GM19193 (cell line): Measurements from ENCODE around the gene LTBP1.

ENCODE experiments used
- POLR2A ChIP-seq: IDR thresholded peaks from 4 replicates; pipeline ENCODE4 v1.6.1; 2011; ENCODE audit not compliant: insufficient read depth, insufficient read length; ENCODE audit errors: extremely low read depth

Gene LTBP1

GRCh38 chr2:33221046-33221784, 274.5 kb downstream of the LTBP1 start:
- no peak for TF ChIP-seq POLR2A

GRCh38 chr2:33222309-33222708, 275.6 kb downstream of the LTBP1 start:
- no peak for TF ChIP-seq POLR2A

DNA sequence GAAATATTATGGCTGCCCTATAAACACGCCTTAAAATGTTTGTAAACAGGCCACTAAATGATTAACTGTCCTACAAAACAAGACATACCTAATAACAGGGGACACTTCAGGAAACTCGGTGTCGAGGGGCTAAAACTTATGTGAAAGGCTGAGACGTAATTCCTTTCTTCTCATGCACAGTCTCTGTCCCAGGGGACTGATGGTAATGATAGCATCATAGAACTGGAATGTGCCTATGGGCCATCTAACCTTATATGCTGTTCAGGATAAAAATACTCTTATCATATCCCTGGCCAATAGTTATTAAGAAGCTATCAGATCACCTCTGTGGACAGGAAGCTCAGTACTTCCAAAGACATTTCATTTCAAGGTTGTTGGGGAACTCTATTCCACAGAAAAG, 277.1 kb downstream of the LTBP1 start:
- no peak for TF ChIP-seq POLR2A

GRCh38 chr2:33225350-33225749, 278.6 kb downstream of the LTBP1 start:
- TF ChIP-seq POLR2A = no peak

- no peak for TF ChIP-seq POLR2A
These were observed 279.8 kb downstream of the LTBP1 start for GRCh38 chr2:33226546-33226945.

DNA sequence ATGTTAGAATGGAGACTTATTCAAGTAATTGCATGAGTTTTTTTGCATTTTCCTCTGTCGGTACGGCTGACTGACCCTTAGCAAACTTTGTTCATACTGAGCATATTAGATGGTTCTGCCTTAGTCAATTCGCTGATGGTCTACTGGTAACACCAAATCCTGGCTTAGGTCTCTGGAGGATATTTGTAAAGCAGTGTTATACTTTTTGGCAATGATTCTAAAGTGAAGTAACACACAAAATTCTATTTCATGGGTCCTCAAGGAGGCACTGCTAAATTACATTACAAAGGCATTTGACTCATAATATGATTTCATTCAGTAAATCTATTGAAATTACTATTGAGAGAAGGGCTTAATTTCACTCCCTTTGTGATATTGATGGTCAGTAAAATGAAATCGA, 282.9 kb downstream of the LTBP1 start:
- no peak for TF ChIP-seq POLR2A

GRCh38 chr2:33230195-33230594, 283.4 kb downstream of the LTBP1 start:
- TF ChIP-seq POLR2A = no peak

- TF ChIP-seq POLR2A = no peak
These were observed 284.1 kb downstream of the LTBP1 start for GRCh38 chr2:33230842-33231241.

GRCh38 chr2:33236482-33237385, 290.0 kb downstream of the LTBP1 start:
- no peak for TF ChIP-seq POLR2A

- TF ChIP-seq POLR2A = no peak
These were observed 291.4 kb downstream of the LTBP1 start for GRCh38 chr2:33238111-33238510.

GRCh38 chr2:33240178-33240577, 293.4 kb downstream of the LTBP1 start:
- no peak for TF ChIP-seq POLR2A

DNA sequence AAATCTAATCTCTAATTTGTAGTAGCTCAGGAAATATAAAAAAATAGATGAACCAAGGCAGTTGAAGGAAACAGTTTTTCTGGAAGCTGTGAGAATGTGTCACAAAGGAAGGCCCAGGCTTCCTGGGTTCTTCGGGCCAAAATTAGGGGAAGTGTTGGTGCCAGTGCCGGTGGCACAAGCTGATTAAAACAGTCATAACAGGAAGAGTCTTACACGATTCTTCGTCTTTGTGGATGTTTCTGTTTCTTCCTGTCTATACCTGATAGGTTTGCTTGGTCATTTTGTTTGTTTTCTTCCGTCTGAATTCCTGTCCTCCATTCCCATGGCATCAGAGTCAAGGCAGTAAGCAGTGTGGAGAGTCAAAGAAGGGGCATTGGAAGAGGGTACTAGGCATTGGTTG, 294.3 kb downstream of the LTBP1 start:
- TF ChIP-seq POLR2A = no peak

DNA sequence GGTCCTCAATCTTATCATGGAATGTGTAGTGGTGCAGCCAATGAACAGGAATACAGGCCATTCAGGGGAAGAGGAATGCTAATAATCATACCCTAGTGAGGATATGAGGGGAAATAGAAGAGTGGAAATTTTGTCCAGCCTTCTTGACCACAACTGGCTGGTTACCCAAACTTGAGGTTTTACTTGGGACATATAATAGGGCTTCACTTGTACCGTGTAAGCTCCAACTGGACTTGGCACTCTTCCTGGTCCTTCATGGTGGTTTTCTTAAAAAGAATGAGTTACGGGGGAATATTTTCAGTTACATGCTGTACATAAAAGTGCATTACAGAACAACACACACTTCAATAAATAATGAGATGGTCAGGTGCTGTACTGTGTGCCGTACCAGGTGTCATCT, 294.8 kb downstream of the LTBP1 start:
- no peak for TF ChIP-seq POLR2A

GRCh38 chr2:33242845-33243244, 296.1 kb downstream of the LTBP1 start:
- no peak for TF ChIP-seq POLR2A

GRCh38 chr2:33246432-33246831, 299.7 kb downstream of the LTBP1 start:
- no peak for TF ChIP-seq POLR2A

DNA sequence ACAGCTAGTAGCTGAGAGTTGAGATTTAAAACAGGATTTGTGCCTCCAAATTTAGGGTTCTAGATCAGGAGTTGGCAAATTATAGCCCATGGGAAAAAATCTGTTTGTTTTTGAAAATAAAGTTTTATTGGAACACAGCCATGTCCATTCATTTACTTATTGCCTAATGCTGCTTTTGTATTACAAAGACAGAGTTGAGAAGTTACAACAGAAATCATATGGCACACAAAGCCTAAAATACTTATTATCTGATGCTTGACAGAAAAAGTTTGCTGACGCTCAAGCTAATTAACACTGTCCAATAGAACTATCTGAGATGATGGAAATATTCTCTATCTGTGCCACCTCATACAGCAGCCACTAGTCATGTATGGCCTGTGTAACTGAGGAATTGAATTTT, 300.6 kb downstream of the LTBP1 start:
- TF ChIP-seq POLR2A = no peak
